SK-MEL-5 (cell line): ENCODE measurements around the gene WBP2NL. TPM values are rescaled to one million over a fixed set of nuclear protein-coding genes. Genes with fewer than 3 reads are reported as not detected.

Experiments used
- DNase-seq: peaks from one replicate; pipeline ENCODE4 v3.0.0-alpha.2; 2016; ENCODE audit warnings: low read depth, low spot score
- in situ Hi-C: cut with HindIII; loops from 2 replicates; pipeline ENCODE4 v1.10.0; 2016; ENCODE audit warnings: low sequenced_read_pairs, high pct_unique_total_duplicates, low pct_unique_long_range_greater_than_20kb
- small RNA-seq, 2 experiments: library from RNA; depleted of rRNA; stranded (forward); fragments of <200 nt; gene quantifications; one replicate each; pipeline ENCODE3, GENCODE V24; 2014
- total RNA-seq: library from RNA; depleted of rRNA; stranded (reverse); fragments of >200 nt; shearing (Covaris generic); gene quantifications from 2 replicates; pipeline ENCODE4 v1.2.3, GENCODE V29; 2014; rRNA removed

The WBP2NL gene
- total RNA-seq, 1 experiment from 2014 or later, result not detected

GRCh38 chr22:42076764-42077485 lies 78.3 kb downstream of the WBP2NL start:
- in situ Hi-C loops, result no loop called here
- no peak for DNase-seq

- in situ Hi-C loops, result no loop called here
- no peak for DNase-seq
These were observed 79.0 kb downstream of the WBP2NL start for GRCh38 chr22:42077486-42078125.

Small RNA genes within 50 kb of the gene (small RNA-seq; reads per million reads assigned to genes)
- gene SNORD13P1, result 0 reads per million in 2 experiments

Other genes with a start within 250 kb of the WBP2NL start
- gene CCDC134, start 198.1 kb upstream of the WBP2NL start, total RNA-seq, result 6.5 and 8.8 TPM in 2 replicates
- gene SREBF2, start 165.7 kb upstream of the WBP2NL start, total RNA-seq, result 61.7 and 64.4 TPM in 2 replicates
- not detected in 2 replicates for gene SHISA8, start 83.7 kb upstream of the WBP2NL start, total RNA-seq
- 0.11 and 0.19 TPM in 2 replicates for gene TNFRSF13C, start 72.0 kb upstream of the WBP2NL start, total RNA-seq
- gene CENPM, start 51.6 kb upstream of the WBP2NL start, total RNA-seq, result 38.7 and 47.3 TPM in 2 replicates
- gene SEPTIN3, start 29.3 kb upstream of the WBP2NL start, total RNA-seq, result 25.6 and 25.9 TPM in 2 replicates
- gene NAGA, start 72.0 kb downstream of the WBP2NL start, total RNA-seq, result 73.0 and 75.1 TPM in 2 replicates
- gene PHETA2, start 75.5 kb downstream of the WBP2NL start, total RNA-seq, result 0.16 and 0.34 TPM in 2 replicates
- 17.4 and 19.5 TPM in 2 replicates for gene SMDT1, start 80.9 kb downstream of the WBP2NL start, total RNA-seq
- 126 and 130 TPM in 2 replicates for gene NDUFA6, start 92.0 kb downstream of the WBP2NL start, total RNA-seq
- gene CYP2D6, start 132.0 kb downstream of the WBP2NL start, total RNA-seq, result 0.21 and 0.24 TPM in 2 replicates